ENCODE measurements around the gene GSTM5.

Gene GSTM5

DNA sequence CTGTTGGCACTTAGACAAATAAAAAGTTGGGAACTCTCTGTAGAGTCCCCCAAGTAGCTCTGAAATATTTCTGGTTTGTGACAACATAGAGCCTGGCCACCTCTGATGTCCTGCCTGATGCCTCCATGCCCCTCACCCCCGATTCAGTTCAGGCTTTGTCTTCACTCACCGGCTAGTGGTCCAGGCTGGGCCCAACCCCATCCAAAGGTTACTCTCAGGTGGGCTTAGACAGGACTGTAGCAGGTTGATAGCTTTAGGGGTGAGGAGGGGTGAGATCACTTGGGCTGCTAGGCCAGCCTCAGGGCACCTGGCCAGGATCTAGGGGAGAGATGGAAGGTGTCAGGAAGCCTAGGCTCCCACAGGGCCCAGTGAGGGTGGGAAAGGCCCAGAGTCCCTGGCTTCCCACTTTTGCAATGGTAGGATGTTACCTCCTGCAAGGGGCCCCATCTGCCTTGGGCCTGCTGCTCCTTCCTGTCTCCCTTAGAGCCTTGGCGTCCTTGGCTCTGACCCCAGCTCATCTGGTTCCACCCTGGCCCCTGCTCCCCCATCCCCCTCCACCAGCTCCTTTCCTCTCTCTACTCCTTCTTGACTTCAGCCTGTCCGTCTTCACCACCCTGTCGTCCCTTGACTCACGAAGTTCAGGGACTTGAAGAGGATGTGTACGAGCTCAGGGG lies 44.9 kb downstream of the GSTM5 start:
- Histone ChIP-seq H3K9ac (ENCODE audit: low read length) (no peak overlapping the region), H3K4me3 (ENCODE audit: low read depth, low read length, poor library complexity, severe bottlenecking) (no peak overlapping the region)

DNA sequence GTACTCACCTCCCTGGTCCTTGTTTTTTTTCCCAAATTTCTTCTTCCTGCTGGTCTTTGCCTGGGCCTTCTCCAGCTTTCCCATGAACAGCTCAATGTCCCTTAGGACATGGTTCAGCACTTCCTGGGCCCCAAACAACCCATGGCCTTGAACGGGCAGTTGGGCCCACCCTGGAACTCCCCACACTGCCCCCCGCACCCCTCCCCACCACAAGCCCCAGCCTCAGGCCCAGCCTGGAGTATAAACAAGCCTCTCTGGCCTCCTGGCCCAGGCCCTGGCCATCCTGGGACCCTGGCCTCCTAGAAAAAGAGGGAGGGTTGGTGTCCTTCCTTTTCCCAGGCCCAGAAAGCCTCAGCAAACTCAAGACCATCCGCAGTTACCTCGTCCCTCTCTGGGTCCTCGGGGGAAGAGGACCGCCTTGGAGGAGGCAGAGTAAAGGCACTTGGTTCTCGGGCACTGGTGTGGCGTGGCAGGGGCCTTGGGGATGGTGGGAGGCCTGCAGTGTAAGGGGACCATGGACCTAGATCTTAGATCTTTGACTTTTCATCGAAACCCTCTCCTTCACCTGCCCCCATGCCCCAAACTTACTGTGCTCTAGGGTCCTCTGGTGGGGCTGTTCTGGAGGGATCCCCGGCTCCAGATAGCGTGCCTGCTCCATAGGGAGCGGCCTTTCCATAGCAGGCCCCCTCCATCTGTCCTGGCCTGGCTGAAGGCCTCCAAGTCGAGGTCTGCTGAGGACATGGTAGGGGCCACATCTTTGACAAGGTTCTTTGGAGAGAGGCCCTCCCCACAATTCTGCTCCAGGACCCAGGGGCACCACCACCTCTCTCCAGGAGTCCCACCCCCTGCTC lies 46.1 kb downstream of the GSTM5 start:
- Histone ChIP-seq H2AFZ (ENCODE audit: low read length) (no peak overlapping the region), H3K9ac (ENCODE audit: low read length) (no peak overlapping the region), H3K4me1 (ENCODE audit: insufficient read depth, low read length, severe bottlenecking) (no peaks in the 10 kb centered on the region)

More for the DNA sequence above, 44.9 kb downstream of the GSTM5 start:
- Histone ChIP-seq H2AFZ (ENCODE audit: low read length) (no peak overlapping the region), H3K4me2 (ENCODE audit: low read length) (no peak overlapping the region), H4K20me1 (ENCODE audit: insufficient read depth, low read length) (no peaks in the 10 kb centered on the region), H3K9me3 (ENCODE audit: low read length) (no peaks in the 10 kb centered on the region), H3K27ac (ENCODE audit: low read depth, low read length, poor library complexity, severe bottlenecking) (no peak overlapping the region), H3K36me3 (ENCODE audit: insufficient read depth, low read length) (no peaks in the 10 kb centered on the region), H3F3A (ENCODE audit: insufficient read depth, low read length) (no peaks in the 10 kb centered on the region), H3K79me2 (ENCODE audit: insufficient read depth, low read length) (no peaks in the 10 kb centered on the region), H3K9me2 (ENCODE audit: low read depth, low read length) (no peaks in the 10 kb centered on the region), H3K27me3 (ENCODE audit: insufficient read depth, low read length) (no peaks in the 10 kb centered on the region), H3K4me1 (ENCODE audit: insufficient read depth, low read length, severe bottlenecking) (no peaks in the 10 kb centered on the region)
- no peak for TF ChIP-seq EZH2 (IDR thresholded peaks at IDR 0.05; ENCODE audit: borderline replicate concordance, low read length)
- TF ChIP-seq, protein P1, sequence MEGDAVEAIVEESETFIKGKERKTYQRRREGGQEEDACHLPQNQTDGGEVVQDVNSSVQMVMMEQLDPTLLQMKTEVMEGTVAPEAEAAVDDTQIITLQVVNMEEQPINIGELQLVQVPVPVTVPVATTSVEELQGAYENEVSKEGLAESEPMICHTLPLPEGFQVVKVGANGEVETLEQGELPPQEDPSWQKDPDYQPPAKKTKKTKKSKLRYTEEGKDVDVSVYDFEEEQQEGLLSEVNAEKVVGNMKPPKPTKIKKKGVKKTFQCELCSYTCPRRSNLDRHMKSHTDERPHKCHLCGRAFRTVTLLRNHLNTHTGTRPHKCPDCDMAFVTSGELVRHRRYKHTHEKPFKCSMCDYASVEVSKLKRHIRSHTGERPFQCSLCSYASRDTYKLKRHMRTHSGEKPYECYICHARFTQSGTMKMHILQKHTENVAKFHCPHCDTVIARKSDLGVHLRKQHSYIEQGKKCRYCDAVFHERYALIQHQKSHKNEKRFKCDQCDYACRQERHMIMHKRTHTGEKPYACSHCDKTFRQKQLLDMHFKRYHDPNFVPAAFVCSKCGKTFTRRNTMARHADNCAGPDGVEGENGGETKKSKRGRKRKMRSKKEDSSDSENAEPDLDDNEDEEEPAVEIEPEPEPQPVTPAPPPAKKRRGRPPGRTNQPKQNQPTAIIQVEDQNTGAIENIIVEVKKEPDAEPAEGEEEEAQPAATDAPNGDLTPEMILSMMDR (IDR thresholded peaks at IDR 0.05; ENCODE audit: low read length), result no peak

DNA sequence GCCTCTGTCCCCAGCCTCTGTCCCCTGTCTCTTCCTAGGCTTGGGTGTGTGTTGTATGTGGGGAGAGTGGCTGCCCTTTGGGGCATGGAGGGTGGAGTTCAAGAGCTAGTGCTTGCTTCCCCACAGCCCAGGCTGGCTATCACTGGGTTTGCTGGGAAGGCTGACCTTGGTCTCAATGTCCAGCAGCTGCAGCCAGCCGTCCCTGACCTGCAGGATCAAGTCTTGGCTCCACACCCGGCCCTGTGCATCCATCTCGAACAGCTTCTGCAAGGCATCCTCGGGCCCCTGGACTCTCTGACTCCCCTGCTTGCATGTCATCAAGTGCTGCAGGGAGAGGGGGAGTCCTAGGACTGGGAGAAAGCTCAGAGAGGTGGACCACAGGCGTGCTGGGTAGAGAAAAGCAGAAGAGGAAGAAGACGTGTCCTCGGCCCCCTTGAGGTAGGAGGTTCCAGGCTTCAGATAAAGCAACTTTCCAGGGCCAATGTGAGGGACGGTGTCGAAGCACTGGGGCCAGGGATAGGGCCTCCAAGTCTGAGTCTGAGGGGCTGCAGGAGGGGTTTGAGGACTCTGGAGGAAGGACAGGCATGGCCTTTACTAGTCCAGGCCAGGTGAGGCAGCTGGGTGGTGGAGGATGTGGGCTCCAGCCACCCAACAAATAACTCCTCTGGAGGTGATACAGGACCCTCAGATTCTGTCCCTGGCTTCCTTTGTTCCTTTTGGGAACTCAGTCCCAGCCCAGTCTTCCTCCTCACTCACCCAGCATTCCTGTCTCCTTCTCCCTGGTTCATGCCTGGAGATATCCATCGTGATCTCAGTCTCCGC lies 47.7 kb downstream of the GSTM5 start:
- H2AFZ ChIP-seq (ENCODE audit: low read length), result no peak overlapping the region
- H3K79me2 ChIP-seq (ENCODE audit: insufficient read depth, low read length), result no peaks in the 10 kb centered on the region
- H3K4me2 ChIP-seq (ENCODE audit: low read length), result no peak overlapping the region
- no peaks in the 10 kb centered on the region for H4K20me1 ChIP-seq (ENCODE audit: insufficient read depth, low read length)
- no peak overlapping the region for H3K27ac ChIP-seq (ENCODE audit: low read depth, low read length, poor library complexity, severe bottlenecking)
- no peaks in the 10 kb centered on the region for H3K36me3 ChIP-seq (ENCODE audit: insufficient read depth, low read length)
- no peaks in the 10 kb centered on the region for H3K9me2 ChIP-seq (ENCODE audit: low read depth, low read length)
- TF ChIP-seq EZH2 (IDR thresholded peaks at IDR 0.05; ENCODE audit: borderline replicate concordance, low read length), result no peak
- TF ChIP-seq, protein P1 (IDR thresholded peaks at IDR 0.05; ENCODE audit: low read length), result no peak
- no peaks in the 10 kb centered on the region for H3K9me3 ChIP-seq (ENCODE audit: low read length)
- H3K27me3 ChIP-seq (ENCODE audit: insufficient read depth, low read length), result no peaks in the 10 kb centered on the region; the same call in 1 of the 2 replicates
- no peaks in the 10 kb centered on the region for H3K4me1 ChIP-seq (ENCODE audit: insufficient read depth, low read length, severe bottlenecking)
- H3F3A ChIP-seq (ENCODE audit: insufficient read depth, low read length), result no peaks in the 10 kb centered on the region
- no peak overlapping the region for H3K9ac ChIP-seq (ENCODE audit: low read length)
- no peak overlapping the region for H3K4me3 ChIP-seq (ENCODE audit: low read depth, low read length, poor library complexity, severe bottlenecking)

More for the DNA sequence above, 46.1 kb downstream of the GSTM5 start:
- H3K4me2 ChIP-seq (ENCODE audit: low read length), result no peak overlapping the region
- no peak overlapping the region for H3K4me3 ChIP-seq (ENCODE audit: low read depth, low read length, poor library complexity, severe bottlenecking)
- H3F3A ChIP-seq (ENCODE audit: insufficient read depth, low read length), result no peaks in the 10 kb centered on the region
- TF ChIP-seq, protein P1 (IDR thresholded peaks at IDR 0.05; ENCODE audit: low read length), result no peak
- TF ChIP-seq EZH2 (IDR thresholded peaks at IDR 0.05; ENCODE audit: borderline replicate concordance, low read length), result no peak
- no peaks in the 10 kb centered on the region for H3K36me3 ChIP-seq (ENCODE audit: insufficient read depth, low read length)
- H3K27me3 ChIP-seq (ENCODE audit: insufficient read depth, low read length), result no peaks in the 10 kb centered on the region; the same call in 1 of the 2 replicates
- no peaks in the 10 kb centered on the region for H3K9me3 ChIP-seq (ENCODE audit: low read length)
- no peaks in the 10 kb centered on the region for H3K9me2 ChIP-seq (ENCODE audit: low read depth, low read length)
- no peaks in the 10 kb centered on the region for H3K79me2 ChIP-seq (ENCODE audit: insufficient read depth, low read length)
- H4K20me1 ChIP-seq (ENCODE audit: insufficient read depth, low read length), result no peaks in the 10 kb centered on the region
- H3K27ac ChIP-seq (ENCODE audit: low read depth, low read length, poor library complexity, severe bottlenecking), result no peak overlapping the region

Data from OCI-LY1 (cell line).